HL-60 (cell line): ENCODE measurements around the gene GNG12.

ENCODE experiments used
- DNase-seq, 2 experiments: peaks; one replicate each; pipeline ENCODE4 v3.0.0-alpha.2; 2010 to 2020; ENCODE audit warnings: low read depth in 1 of 2, low spot score in 1 of 2
- H3K27ac ChIP-seq: fragments of 250-450 bp; sonication (Bioruptor Pico); replicated peaks from 2 replicates; pipeline ENCODE4 v1.5.1; 2020; ENCODE audit warnings: mild to moderate bottlenecking, moderate library complexity
- H3K27me3 ChIP-seq: fragments of 250-450 bp; sonication (Bioruptor Pico); 2 replicates; pipeline ENCODE4 v1.5.1; 2021; ENCODE audit warnings: mild to moderate bottlenecking, moderate library complexity; ENCODE audit not compliant: insufficient read depth, poor library complexity, severe bottlenecking
- H3K4me3 ChIP-seq: replicated peaks from 2 replicates; pipeline ENCODE4 v1.5.1; 2011; ENCODE audit warnings: mild to moderate bottlenecking, control low read depth, low read length; ENCODE audit not compliant: insufficient read depth
- GABPA ChIP-seq: IDR thresholded peaks from 2 replicates; pipeline ENCODE4 v1.6.1; 2012; ENCODE audit warnings: low read depth
- POLR2AphosphoS5 ChIP-seq: IDR thresholded peaks from 2 replicates; pipeline ENCODE4 v1.6.1; 2012; ENCODE audit warnings: low read depth
- SPI1 ChIP-seq: IDR thresholded peaks from 2 replicates; pipeline ENCODE4 v1.6.1; 2012; ENCODE audit warnings: low read depth, mild to moderate bottlenecking, borderline replicate concordance
- TF ChIP-seq, protein P1 (sequence below): IDR thresholded peaks from 2 replicates; pipeline ENCODE4 v1.6.1; 2012; ENCODE audit warnings: low read depth; ENCODE audit not compliant: insufficient replicate concordance
- TF ChIP-seq, protein P2 (sequence below): IDR thresholded peaks from one replicate; pipeline ENCODE4 v1.5.1; 2011; ENCODE audit warnings: low read length, control low read depth, inconsistent platforms; ENCODE audit not compliant: insufficient read depth

GNG12 gene

DNA sequence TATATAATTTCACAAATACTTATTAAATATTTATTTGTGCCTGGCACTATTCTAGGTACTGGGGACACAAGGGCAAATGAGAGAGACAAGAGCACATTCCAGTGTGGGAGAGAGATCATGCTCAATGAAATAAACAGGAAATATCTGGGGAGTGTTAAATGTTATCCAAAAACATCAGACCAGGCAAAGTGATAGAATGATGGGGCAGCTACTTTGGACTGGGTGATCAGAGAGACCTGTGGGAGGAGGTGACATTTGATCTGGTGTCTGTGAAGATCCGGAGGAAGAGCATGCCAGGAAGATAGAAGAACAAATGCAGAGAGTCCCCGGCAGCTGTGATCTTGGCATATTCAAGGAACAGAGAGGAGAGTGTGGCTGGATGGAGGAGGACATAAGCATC, 27.5 kb upstream of the GNG12 start:
- no peak for TF ChIP-seq SPI1
- TF ChIP-seq GABPA, result no peak
- TF ChIP-seq, protein P1, sequence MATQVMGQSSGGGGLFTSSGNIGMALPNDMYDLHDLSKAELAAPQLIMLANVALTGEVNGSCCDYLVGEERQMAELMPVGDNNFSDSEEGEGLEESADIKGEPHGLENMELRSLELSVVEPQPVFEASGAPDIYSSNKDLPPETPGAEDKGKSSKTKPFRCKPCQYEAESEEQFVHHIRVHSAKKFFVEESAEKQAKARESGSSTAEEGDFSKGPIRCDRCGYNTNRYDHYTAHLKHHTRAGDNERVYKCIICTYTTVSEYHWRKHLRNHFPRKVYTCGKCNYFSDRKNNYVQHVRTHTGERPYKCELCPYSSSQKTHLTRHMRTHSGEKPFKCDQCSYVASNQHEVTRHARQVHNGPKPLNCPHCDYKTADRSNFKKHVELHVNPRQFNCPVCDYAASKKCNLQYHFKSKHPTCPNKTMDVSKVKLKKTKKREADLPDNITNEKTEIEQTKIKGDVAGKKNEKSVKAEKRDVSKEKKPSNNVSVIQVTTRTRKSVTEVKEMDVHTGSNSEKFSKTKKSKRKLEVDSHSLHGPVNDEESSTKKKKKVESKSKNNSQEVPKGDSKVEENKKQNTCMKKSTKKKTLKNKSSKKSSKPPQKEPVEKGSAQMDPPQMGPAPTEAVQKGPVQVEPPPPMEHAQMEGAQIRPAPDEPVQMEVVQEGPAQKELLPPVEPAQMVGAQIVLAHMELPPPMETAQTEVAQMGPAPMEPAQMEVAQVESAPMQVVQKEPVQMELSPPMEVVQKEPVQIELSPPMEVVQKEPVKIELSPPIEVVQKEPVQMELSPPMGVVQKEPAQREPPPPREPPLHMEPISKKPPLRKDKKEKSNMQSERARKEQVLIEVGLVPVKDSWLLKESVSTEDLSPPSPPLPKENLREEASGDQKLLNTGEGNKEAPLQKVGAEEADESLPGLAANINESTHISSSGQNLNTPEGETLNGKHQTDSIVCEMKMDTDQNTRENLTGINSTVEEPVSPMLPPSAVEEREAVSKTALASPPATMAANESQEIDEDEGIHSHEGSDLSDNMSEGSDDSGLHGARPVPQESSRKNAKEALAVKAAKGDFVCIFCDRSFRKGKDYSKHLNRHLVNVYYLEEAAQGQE, result no peak
- TF ChIP-seq, protein P2, sequence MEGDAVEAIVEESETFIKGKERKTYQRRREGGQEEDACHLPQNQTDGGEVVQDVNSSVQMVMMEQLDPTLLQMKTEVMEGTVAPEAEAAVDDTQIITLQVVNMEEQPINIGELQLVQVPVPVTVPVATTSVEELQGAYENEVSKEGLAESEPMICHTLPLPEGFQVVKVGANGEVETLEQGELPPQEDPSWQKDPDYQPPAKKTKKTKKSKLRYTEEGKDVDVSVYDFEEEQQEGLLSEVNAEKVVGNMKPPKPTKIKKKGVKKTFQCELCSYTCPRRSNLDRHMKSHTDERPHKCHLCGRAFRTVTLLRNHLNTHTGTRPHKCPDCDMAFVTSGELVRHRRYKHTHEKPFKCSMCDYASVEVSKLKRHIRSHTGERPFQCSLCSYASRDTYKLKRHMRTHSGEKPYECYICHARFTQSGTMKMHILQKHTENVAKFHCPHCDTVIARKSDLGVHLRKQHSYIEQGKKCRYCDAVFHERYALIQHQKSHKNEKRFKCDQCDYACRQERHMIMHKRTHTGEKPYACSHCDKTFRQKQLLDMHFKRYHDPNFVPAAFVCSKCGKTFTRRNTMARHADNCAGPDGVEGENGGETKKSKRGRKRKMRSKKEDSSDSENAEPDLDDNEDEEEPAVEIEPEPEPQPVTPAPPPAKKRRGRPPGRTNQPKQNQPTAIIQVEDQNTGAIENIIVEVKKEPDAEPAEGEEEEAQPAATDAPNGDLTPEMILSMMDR, result no peak
- TF ChIP-seq POLR2AphosphoS5, result no peak

DNA sequence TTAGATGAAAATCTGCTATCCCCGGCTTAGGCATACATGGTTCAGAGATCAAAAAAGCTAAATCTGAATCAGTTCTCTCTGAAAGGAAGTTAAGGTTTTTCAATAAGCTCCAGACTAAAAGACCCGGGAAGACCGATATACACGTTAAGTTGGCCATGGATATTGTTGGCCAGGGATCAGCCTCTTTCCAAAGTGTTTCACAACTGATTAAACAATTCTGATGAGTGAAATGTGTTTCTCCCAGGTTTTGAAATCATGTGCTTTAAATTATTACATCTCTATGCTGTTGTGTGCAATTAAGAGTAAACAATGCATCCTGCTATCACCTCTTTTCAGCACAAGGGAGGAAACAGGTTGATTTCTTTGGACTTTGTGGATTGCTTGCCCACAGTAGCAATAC, 23.7 kb upstream of the GNG12 start:
- no peak for DNase-seq
- H3K27ac ChIP-seq, result no peak overlapping the region
- TF ChIP-seq POLR2AphosphoS5, result no peak
- no peak for TF ChIP-seq GABPA
- TF ChIP-seq SPI1, result no peak
- TF ChIP-seq, protein P1, result no peak
- TF ChIP-seq, protein P2, result no peak

More for the DNA sequence above, 27.5 kb upstream of the GNG12 start:
- no peak for DNase-seq
- no peak overlapping the region for H3K27ac ChIP-seq
- H3K4me3 ChIP-seq, result no peak overlapping the region
- H3K27me3 ChIP-seq, result no peaks in the 10 kb centered on the region

DNA sequence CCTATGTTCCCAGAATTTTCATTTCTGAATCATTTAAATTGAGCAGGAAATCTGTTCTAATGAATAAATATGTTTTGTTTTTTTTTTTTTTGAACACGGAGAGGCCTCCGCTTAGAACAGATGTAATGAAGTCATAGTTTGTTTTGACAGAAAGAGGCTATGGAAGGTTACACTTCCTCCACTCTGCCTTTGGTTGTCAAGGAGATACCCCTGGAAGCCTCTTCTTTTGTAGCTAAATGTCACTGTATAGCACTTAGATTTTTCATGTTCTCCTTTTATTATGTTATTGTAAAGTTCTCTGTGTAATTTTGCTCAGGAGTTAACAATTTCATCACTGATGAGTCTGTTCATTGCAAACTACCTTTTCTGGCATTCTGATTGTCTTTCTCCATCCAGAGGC, 22.7 kb upstream of the GNG12 start:
- TF ChIP-seq GABPA, result no peak
- TF ChIP-seq POLR2AphosphoS5, result no peak
- TF ChIP-seq SPI1, result no peak
- TF ChIP-seq, protein P1, result no peak

More for the DNA sequence above, 23.7 kb upstream of the GNG12 start:
- no peaks in the 10 kb centered on the region for H3K27me3 ChIP-seq
- no peak overlapping the region for H3K4me3 ChIP-seq

DNA sequence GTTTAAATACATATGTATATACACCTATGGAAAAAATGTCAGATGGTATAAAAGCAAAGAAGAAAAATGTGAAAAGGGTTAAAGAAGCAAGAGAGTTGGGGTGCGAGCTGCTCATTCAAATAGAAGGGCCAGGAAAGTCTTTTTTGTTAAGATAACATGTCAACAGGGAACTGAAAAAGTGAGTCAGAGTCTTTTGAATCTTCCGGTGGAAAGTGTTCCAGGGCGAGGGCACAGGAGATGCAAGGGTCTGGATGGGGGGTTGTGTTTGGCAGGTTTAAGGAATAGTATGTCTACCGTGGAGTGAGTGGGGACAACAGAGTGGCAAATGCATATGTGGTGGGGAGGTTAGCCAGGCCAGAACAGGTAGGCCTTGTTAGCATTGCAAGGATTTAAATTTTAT, 22.2 kb upstream of the GNG12 start:
- no peak overlapping the region for H3K4me3 ChIP-seq
- no peak overlapping the region for H3K27ac ChIP-seq
- no peaks in the 10 kb centered on the region for H3K27me3 ChIP-seq
- no peak for DNase-seq
- no peak for TF ChIP-seq SPI1
- TF ChIP-seq, protein P2, result no peak
- TF ChIP-seq GABPA, result no peak
- TF ChIP-seq, protein P1, result no peak
- TF ChIP-seq POLR2AphosphoS5, result no peak

More for the DNA sequence above, 22.7 kb upstream of the GNG12 start:
- Histone ChIP-seq H3K4me3 (no peak overlapping the region), H3K27ac (no peak overlapping the region), H3K27me3 (no peaks in the 10 kb centered on the region)
- no peak for DNase-seq
